T-helper 2 cell treated with Interferon-gamma antibody and Interleukin-4, amounts not matched to agents 100 ng/mL and 5 ng/mL, for 36 hours (primary cell): ENCODE measurements around the gene PRDM1. TPM values are rescaled to one million over a fixed set of nuclear protein-coding genes. Genes with fewer than 3 reads are reported as not detected.

Experiments
- intact Hi-C: fragments of 100-400 bp; cut with micrococcal nuclease; formaldehyde crosslinking; loops from one replicate; pipeline ENCODE4 v1.15.1; 2023
- total RNA-seq: library from RNA; stranded (reverse); gene quantifications from 2 replicates; pipeline ENCODE4 v1.2.3, GENCODE V29; 2022

PRDM1 gene
- total RNA-seq, 1 donor from 2014 or later = 56.8 TPM

DNA sequence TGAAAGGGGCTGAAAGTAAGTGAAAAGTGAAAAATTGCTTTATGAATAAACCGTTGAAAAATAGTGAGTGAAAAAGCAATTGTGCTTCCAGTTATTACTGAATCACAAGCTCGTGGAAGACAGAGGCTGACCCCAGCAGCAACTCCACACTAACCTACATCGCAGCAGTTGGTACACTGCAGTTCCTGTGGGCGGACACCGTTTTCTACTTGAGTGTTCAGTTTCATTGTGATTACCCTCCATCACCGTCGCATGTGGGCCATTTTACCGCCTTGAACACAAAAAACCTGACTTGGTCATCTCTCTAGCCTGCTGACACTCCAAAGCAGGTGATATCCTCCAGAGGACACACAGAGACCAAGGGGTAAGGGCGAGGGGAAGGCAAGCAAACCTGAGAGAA, 28.4 kb downstream of the PRDM1 start:
- intact Hi-C loops = no loop called here

DNA sequence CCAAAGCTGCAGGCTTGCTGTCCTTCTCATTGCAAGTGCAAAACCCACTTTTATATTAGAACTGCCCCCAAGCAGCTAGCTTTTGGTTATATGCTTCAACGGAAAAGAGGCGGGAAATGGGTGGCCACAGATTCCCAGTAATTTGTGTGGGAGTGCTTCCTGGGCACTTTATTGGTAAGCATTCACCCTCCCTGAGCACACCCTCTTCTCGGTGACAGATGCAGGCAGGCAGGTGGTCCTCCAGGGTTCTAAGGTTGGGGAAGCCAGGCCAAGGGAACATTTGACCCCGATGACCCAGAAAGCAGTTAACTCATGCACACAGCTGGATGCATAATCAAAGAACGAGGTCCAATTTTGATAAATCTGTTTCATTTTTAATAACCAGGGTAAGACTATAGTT, 29.1 kb downstream of the PRDM1 start:
- intact Hi-C loops = no loop called here

DNA sequence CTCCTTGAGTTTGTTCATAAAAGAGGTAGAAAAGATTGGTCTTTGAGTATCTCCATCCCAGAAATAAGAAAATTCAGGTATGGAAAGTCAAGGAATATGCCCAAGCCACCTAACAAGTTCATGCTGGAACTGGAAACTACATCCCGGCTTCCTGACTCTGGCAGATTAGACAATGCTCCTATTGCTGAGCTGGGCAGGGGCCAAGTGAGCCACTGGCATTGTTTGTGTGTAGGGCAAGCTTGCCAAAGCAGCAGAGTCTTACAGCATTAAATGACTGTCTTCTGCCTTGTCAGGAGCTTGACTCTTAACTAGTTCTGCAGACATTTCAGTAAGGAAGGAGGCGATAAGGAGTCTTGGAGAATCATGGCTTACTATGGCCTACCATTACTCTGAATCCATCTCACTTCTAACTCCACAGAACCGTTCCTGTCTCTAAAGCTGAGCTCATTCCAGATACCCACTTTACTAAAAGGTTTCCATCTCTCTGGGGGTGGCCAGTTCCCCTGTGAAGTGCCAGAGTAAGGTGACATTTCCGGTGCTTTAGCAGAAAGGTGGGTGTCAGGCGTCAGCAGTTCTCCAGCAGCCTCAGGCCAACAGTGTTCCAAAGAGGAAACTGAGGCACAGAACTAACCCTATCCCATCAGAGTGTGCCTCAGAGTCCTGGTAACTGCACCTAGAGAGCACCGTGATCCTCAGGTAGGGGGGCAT, 30.1 kb downstream of the PRDM1 start:
- intact Hi-C loops = no loop called here

DNA sequence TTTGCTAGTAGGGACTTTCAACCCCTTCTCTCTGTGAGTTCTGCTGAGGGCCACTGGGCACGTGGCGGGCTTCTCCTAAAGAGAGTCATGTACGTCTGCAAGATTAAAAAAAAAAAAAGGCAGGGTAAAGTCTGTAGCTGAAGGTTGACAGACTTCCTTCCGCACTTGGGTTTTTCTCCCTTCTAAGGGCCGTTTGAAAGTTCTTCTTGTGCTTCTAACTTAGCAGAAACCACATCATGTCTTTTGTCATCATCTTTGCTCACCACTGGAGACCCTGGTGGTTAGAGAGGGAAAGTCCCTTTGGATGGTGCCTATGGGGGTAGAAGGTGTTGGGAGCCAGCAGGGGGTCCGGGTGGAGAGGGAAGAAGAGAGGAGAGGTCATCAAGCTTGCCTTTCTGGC, 31.4 kb downstream of the PRDM1 start:
- intact Hi-C loops = loop anchor here (1.0 kb wide), 2 partner anchors 19 to 47 kb away; no protein-coding TSS in a partner anchor

DNA sequence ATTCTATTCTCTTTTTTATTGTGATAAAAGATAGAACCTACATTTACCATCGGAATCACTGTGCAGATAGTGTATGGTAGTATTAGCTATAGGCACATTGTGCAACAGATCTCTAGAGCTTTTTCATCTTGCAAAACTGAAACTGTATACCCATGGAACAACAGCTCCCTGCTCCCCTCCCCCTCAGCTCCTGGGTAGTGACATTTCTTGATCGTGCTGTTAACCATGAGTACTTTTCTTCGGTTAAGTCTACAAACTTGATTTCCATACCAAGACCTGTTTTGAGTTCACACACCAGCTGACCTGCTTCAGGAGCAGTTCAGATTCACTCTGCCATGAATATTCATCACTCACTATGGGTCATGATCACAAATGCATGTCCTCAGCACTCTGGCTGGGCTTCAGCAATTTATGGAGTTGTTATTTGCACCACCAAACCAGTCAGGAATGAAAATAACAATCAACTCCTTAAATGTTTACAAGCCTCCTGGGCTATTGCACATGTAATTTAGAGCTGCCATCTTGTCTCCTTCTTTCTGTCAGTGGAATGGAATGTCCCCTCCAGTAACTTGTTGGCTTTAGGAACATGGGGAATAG, 32.8 kb downstream of the PRDM1 start:
- intact Hi-C loops = loop anchor here (1.0 kb wide), 1 partner anchor 22 kb away; no protein-coding TSS in a partner anchor

DNA sequence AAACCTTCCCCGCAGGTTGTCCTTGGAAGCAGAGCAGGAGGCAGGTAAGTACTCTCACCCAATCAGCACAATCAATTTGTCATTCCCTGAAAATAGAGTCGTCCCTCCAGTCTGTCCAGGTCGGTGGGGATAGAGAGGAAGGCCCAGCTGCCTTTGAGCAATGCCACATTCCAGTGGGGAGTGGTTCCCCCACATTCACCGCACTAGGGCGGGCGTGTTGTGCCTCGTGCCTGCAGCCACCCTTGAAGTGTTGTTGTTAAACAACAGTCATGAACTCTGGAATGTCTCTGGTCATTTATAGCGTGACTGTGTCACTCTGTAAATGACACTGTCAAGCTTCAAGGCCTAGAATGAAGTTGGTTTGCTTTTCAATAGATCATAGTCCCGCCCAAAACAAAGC, 33.4 kb downstream of the PRDM1 start:
- intact Hi-C loops = no loop called here

DNA sequence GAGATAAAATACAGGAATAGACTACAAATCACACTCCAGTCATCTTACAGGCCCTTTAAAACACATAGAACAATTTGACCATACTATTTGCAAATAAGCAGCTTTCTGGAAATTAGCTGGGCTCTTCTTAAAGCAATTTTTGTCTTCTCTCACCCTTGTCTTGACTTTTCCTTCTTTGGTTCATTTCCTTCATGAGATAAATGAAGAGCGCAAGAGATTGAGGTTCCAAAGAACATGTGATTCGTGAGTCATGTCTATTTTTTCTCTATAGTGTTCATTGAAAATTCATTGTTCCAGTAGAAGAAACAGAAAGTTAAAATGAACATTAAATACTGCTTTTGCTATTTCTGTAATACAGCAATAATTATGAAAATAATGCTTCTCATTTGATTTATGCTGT, 33.9 kb downstream of the PRDM1 start:
- intact Hi-C loops = no loop called here

DNA sequence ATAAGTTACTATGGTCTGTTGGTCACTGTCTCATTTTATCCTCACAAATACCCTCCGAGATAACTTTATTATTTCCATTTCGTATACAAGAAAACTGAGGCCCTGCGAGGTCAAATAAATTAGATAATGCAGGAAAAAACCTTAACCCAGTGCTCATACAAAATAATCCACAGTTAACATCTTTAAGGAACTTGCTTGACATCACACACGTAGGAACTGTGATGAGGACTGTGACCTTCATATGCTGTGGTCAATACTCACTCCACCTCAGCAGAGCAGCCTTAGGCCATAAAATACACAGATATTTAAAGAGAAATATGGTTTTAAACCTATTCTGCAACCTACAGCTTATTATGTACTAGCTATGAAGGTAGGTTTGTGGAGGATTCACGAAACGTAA, 34.3 kb downstream of the PRDM1 start:
- intact Hi-C loops = no loop called here

DNA sequence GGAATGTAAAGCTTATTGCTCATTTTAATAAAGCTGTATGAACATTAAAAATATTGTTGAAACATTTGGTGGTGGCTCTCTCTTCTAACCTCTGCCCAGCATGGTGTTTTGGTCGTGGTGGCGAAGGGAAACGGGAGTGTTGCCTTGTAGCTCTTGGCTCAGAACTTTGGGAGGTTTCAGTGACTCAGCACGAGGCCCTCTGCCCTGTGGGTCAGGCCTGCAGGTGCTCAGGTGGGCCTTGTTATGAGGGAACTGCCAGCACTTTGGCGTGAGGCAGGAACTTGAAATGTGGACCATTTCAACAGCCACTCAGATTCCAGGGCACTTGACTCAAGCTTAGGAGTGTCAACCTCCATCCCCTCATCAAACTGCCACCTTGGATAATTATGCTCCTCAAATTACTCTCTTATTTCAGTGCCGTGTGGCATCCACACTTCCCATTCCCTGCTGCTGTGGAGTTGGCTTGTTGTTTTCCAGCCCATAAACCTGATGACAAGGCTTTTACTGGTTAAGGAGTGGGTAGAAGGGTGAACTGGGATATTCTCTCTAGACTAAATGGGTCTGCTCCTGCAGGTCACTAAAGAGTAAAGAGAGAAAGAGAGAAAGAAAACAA, 36.3 kb downstream of the PRDM1 start:
- intact Hi-C loops = no loop called here

DNA sequence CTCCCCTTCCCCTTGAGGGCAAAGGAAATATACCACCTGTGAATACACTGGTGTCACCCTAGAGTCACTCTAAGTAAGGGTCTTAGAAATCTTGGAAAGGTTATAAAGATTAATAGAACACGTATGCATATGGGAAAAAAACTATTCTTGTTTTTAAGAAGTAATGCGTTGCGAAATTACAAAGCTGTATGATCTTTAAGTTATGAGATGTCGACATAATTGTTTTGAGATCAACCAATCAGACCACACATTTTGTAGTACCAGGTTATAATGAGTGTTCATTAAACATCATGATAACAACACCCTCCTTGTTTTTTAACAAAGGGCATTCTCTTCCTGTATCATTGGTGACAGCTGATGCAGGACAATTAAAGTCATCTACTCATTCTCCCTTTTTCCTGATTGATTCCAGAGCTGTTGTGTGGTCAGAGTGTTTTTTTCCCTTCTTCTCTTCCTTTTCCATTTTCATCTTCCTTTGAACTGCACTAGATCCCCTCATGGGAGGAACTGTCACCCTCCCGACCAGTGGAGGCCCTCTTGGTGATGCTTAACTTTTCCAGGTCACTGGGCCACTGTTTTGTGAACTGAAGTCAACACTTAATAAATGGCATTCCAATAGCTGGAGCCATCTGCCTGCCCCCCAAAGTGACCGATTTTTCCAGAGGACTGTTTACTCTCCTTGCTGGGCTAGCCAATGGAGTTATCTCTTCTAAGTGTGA, 37.0 kb downstream of the PRDM1 start:
- intact Hi-C loops = no loop called here

DNA sequence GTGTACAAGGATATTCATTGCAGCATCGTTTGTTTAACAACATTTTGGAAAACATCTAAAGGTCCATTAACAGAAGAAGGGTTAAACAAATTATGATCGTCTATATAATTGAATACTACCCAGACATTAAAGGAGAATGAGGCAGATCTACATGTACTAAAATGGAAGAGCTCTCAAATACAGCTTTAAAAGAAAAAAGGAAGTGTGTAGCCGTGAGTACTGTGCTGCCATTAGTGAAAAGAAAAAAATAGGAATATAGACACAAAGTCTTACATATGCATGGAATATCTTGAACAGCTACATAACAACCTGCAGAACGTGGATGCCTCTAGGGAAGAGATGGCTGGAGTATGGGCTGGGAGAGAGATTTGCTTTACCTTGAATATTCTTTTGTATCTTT, 37.9 kb downstream of the PRDM1 start:
- intact Hi-C loops = no loop called here

DNA sequence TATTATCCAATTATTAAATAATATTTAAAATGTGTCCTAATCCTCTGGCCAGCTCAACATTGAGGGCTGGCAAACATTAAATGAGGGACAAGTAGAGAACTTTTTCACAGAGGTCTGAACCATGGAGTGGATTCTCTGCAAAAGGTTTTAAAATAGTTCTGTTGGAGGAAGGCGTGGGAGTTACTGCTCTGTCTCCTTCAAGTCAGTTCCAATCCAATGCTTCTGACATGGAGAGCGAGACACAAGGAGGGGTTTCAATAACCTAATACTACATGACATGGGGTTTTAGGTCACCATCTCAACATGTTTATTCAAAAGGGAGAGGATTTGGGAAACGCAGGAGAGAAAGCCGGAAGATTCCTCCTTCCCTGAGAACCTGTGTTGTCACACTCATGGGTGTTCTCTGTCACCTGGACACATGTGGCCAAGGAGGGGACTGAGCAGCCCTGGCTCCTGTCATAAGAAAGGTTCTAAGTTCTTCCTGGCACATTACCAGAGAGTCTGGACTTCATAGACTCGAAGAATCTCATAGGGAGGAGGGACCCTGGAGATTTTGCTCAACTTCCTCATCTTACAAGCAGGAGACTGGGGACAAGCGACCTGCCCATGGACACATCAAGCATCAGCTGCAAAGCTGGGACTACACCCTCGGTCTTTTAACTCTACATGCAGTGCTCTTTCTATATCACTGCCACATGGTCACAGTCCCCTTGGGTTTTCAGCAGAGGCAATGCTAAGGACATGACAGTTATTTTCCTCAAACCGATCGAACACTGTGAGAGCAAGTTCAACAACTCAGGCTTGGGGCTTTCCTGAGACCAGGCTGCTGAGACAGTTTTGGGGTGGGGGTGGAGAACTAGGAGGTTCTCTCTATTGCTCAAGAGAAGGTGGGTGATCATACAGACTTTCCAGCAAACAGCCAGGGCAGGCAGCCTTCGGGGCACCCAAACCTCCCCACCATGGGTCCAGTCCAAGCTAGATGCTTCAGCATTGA, 38.6 kb downstream of the PRDM1 start:
- intact Hi-C loops = no loop called here

DNA sequence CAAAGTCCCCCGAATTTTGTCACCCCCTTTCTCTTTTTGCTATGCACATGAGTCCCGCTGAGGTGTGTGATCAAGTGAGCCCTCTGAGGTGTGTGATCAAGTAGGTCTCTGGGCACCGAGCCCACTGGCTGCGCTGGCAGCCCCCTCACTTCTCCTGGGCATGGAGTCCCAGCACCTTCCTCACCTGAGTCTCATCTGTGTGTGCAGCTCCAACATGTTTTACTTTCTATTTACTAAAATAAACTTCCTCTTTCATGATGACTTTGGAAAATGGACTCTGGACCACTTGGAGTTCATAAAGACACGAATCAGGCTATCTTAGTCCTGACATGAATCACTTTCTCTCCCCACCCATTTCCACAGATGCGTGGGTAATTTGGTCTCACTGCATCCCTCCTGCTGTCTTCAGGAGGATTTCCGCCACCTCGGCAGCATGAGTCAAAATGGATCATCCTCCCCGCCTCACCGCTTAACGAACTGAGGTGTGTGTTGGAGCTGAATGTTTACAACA, 39.8 kb downstream of the PRDM1 start:
- intact Hi-C loops = loop anchor here (1.0 kb wide), 1 partner anchor 37 kb away; no protein-coding TSS in a partner anchor

DNA sequence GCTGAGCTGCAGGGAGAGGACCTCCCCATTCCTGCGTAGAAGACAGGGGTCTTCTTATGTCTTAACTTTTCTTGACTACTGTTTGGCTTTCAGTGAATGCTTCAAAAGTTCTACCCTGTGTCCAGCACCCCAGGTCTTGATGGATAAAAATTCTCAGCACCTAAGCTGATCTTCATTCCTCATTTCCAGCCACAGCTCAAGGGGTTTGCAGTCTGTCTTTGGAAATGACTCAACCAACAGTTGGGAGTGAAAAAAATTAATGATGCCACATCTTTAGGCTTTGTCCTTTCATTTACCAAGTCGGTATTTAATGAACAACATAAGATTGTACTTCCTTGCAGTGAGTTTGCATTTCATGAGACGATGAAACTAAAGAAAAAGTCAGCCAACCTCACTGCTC, 40.3 kb downstream of the PRDM1 start:
- intact Hi-C loops = loop anchor here (1.0 kb wide), 1 partner anchor 37 kb away; no protein-coding TSS in a partner anchor

DNA sequence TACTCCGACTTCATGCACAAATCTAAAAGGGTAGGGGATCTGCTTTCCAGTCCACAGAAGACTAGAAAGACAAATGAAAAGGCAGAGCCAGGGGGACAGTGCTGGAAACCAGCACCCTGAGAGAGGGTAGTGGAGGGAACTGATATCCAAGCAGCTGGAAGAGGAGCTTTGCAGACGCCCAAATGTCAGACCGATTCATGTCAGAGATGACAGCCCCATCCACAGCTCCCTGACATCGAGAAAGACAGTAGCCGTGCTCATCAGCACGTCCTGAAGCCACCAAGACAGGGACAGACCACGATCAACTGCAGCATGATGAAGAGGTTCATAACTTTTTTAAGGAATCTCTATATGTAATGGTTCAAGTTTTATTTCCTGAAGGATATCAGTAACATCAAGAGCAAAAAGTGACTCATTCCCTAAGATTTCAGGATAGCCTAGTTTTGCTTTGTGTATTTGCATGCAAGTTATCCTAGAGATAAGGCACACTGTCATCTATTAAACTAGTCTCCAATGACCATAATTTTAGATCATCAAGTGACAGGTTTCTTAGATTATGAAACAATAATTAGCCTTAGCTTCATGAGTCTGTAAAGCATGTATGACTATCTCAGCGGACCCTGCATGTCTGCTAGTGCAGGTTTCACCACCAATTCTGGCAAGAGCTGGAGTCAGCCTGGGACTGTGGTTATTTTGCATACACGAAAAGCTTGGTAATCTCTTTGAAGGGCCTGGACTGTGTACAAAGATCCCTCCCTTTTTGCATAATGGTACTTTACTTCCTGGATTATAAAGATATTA, 43.0 kb downstream of the PRDM1 start:
- intact Hi-C loops = no loop called here

DNA sequence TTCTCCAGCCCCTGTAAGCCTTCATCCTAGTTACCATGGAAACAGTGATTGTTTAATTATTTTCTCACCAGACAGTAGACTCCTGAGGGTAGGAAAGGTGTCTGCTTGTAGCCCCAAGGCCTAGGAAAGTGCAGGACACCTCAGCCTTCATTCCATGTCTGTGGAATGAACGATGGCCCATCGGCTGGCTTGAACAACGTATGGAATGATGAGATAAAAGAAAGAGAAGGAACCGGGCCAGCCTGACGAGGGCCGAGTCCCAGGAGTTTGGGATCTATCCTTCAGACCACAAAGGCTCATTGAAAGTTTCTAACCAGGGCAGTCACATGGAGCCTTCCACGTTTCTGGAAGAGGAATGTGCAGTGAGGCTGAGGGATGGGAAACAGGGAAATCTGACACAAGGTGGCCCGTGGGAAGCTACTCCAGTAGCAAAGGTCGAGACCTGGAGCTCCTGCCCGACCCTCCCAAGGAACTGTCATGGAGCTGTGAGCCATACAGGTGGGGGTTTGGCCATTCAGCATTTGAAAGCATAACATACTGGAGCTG, 46.1 kb downstream of the PRDM1 start:
- intact Hi-C loops = no loop called here

DNA sequence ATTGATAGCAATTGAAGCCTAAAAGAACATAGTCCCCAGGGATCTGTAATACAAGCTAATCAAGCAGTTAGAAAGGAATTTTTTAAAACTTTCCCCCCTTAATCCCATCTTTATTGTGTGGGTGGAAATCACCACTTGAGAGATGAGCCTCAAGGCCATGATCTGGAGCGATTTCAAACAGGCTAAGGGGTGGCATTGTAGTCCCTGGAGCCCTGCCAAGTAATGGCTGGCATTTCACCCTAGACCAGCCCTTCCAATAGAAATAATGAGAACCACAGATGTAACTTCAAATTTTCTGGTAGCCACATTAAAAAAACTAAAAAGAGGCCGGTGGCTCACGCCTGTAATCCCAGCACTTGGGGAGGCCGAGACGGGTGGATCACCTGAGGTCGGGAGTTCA, 46.9 kb downstream of the PRDM1 start:
- intact Hi-C loops = no loop called here

DNA sequence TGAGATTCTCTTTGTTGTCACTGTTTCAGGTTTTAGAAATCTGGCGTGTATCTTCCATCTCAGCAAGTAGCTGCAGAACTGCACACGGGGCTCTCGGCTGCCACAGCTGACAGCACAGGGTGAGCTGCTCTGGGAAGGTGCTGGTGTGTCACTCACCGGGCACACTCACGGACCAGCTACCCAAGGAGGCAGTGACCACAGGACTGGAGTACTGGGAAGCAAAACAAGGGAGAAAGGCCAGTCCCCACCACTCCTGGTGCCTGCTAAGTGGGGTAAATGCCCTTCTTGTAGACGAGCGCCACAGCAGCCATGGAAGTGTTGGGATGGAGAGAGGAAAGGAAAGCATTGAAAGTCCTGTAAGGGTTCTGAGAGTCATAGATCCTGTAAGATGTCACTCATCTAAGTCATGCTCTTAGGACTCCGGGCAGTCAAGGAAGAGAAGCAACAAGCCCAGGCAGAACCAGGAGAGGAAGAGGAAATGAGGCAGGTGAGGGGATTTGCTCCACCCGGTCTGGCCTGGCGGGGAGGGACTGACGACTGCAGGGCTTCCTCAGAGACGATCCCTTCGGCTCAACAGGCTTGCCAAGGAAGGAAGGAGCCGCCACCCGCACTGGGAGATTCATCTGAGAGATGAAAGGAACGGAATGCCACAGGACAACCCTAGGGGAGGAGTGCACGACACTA, 48.1 kb downstream of the PRDM1 start:
- intact Hi-C loops = no loop called here
